Right ventricle myocardium inferior (tissue), 1 donor: Measurements from ENCODE around the gene POT1. TPM values are rescaled to one million over a fixed set of nuclear protein-coding genes. Genes with fewer than 3 reads are reported as not detected.

Experiments
- ATAC-seq: fragments of 200-7000 bp; cut with Tn5 transposase; one replicate; pipeline ENCODE4 v1.9.1; 2020; ENCODE audit warnings: mild to moderate bottlenecking, moderate library complexity
- DNase-seq: peaks from one replicate; pipeline ENCODE4 v3.0.0; 2021; ENCODE audit errors: missing footprints
- intact Hi-C: fragments of 100-400 bp; cut with DNase I; formaldehyde crosslinking; loops from one replicate; pipeline ENCODE4 v1.11.0; 2022
- total RNA-seq: library from RNA; stranded (reverse); fragmentation: NEBNext Ultra II Directional; extraction: Animal tissue kit (Norgen Biotek cat#: 25700); gene quantifications from one replicate; pipeline ENCODE4 v1.2.1, GENCODE V29; 2021
- donor health status: DM: no; HTN: yes; CAD: no; lungs with severe emphysema.

POT1 gene
- total RNA-seq, 1 donor from 2014 or later = 12.1 TPM

- DNase-seq = no peak
- ATAC-seq = no peak
- intact Hi-C loops = no loop called here
These were observed 93.5 kb downstream of the POT1 start for GRCh38 chr7:124836173-124836572.

GRCh38 chr7:124818807-124819206 is 110.8 kb downstream of the POT1 start:
- DNase-seq = peak; percentile 25
- intact Hi-C loops = no loop called here
- no peak for ATAC-seq

GRCh38 chr7:124813994-124814798 is 115.4 kb downstream of the POT1 start:
- no peak for DNase-seq
- intact Hi-C loops = no loop called here
- no peak for ATAC-seq

- ATAC-seq (no peak), DNase-seq (no peak)
- intact Hi-C loops = no loop called here
These were observed 116.9 kb downstream of the POT1 start for GRCh38 chr7:124812764-124813163.

- intact Hi-C loops = no loop called here
- DNase-seq (no peak), ATAC-seq (no peak)
These were observed 118.3 kb downstream of the POT1 start for GRCh38 chr7:124811341-124811740.

GRCh38 chr7:124810605-124811004 is 119.0 kb downstream of the POT1 start:
- ATAC-seq (no peak), DNase-seq (no peak)
- intact Hi-C loops = no loop called here

GRCh38 chr7:124808206-124808605 is 121.4 kb downstream of the POT1 start:
- no peak for ATAC-seq
- no peak for DNase-seq
- intact Hi-C loops = no loop called here

GRCh38 chr7:124801330-124801895 is 128.2 kb downstream of the POT1 start:
- ATAC-seq (no peak), DNase-seq (no peak)
- intact Hi-C loops = no loop called here

- ATAC-seq (no peak), DNase-seq (no peak)
- intact Hi-C loops = no loop called here
These were observed 129.2 kb downstream of the POT1 start for GRCh38 chr7:124800386-124800785.

GRCh38 chr7:124799448-124799847 is 130.2 kb downstream of the POT1 start:
- ATAC-seq = no peak
- no peak for DNase-seq
- intact Hi-C loops = no loop called here

GRCh38 chr7:124796771-124797170 is 132.9 kb downstream of the POT1 start:
- intact Hi-C loops = no loop called here
- no peak for ATAC-seq
- DNase-seq = no peak

- intact Hi-C loops = no loop called here
- no peak for DNase-seq
- ATAC-seq = no peak
These were observed 136.9 kb downstream of the POT1 start for GRCh38 chr7:124792696-124793095.

GRCh38 chr7:124792002-124792401 is 137.6 kb downstream of the POT1 start:
- DNase-seq (no peak), ATAC-seq (no peak)
- intact Hi-C loops = no loop called here

GRCh38 chr7:124791426-124791825 is 138.2 kb downstream of the POT1 start:
- ATAC-seq (no peak), DNase-seq (no peak)
- intact Hi-C loops = no loop called here

GRCh38 chr7:124790645-124791044 is 139.0 kb downstream of the POT1 start:
- ATAC-seq = no peak
- DNase-seq = no peak
- intact Hi-C loops = no loop called here

- DNase-seq (no peak), ATAC-seq (no peak)
- intact Hi-C loops = loop anchor here (2.0 to 5.0 kb wide), 2 partner anchors 615 to 629 kb away; no protein-coding TSS in a partner anchor
These were observed 143.6 kb downstream of the POT1 start for GRCh38 chr7:124785994-124786393.

- DNase-seq = no peak
- peak; percentile 60 for ATAC-seq
- intact Hi-C loops = loop anchor here (2.0 to 5.0 kb wide), 2 partner anchors 614 to 628 kb away; no protein-coding TSS in a partner anchor
These were observed 144.5 kb downstream of the POT1 start for GRCh38 chr7:124784879-124785818.

- intact Hi-C loops = no loop called here
- no peak for ATAC-seq
- no peak for DNase-seq
These were observed 146.4 kb downstream of the POT1 start for GRCh38 chr7:124783271-124783670.

- intact Hi-C loops = no loop called here
- DNase-seq (no peak), ATAC-seq (no peak)
These were observed 147.5 kb downstream of the POT1 start for GRCh38 chr7:124781907-124782734.
